ENCODE results near the gene SLC49A3.
A peak's percentile ranks its signal among the peaks of the same experiment; 100 is the strongest.

Gene SLC49A3

DNA sequence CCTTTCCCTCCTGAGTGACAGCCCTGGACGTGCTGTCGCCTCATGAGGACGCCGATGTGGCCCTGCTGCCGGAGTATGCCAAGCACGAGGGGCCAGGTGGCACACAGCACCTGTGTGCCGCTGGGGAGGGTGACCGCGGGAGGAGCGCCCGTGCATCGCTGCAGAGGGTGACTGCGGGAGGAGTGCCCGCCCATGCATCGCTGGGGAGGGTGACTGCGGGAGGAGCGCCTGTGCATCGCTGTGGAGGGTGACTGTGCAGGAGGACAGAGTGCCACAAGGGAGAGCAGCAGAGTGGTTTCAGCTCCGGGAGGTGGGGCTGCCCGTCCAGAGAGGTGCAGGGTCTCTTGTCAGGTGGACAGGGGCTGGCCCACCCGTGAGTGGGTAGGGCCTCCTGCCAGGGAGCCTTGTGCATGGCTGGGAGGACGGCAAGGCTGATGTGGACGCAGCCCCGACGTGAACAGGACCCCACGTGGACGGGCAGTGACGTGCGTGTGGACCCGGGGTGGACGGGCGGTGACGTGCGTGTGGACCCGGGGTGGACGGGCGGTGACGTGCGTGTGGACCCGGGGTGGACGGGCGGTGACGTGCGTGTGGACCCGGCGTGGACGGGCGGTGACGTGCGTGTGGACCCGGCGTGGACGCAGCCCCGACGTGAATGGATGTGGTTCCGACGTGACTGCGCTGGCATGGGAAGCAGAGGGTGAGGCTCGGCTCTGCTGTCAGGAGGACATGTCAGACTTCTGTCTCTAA is 31.3 kb upstream of the SLC49A3 start:
- Histone ChIP-seq H3K27ac (ENCODE audit: low read length) (no peak overlapping the region), H3K9me3 (ENCODE audit: control insufficient read depth in 1 of 2, low read length in 2 of 2) (no peaks in the 10 kb centered on the region), H3K4me3 (ENCODE audit: low read depth in 1 of 2, low read length in 2 of 2) (no peak overlapping the region), H3K27me3 (ENCODE audit: low read depth, low read length) (no peaks in the 10 kb centered on the region), H3K36me3 (ENCODE audit: control insufficient read depth in 1 of 2, insufficient read depth in 2 of 2, low read length in 2 of 2) (peaks cover 0 to 8% of the 10 kb centered on the region in 2 donors), H3K4me1 (ENCODE audit: control insufficient read depth in 1 of 2, insufficient read depth in 2 of 2, low read length in 2 of 2) (peaks cover 0 to 9% of the 10 kb centered on the region in 2 donors)

DNA sequence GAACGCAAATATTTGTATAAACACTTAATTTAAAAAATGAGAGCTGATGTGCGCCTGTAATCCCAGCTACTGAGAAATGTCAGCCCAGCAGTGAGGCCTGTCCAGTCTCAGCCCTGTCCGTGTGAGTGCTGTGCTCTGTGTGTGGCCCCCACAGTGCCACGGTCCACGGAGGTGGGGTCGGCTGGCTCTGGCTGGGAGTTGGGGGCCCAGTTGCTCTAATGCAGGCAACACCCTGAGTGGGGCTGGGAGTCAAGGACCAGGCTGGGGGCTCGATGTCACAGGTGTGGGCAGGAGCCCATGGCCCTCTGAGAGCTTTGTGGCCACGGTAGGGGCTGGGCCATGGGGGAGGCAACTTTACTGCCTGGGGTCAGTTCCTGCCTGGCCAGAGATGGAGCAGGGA is 29.5 kb upstream of the SLC49A3 start:
- H3K9me3 ChIP-seq (ENCODE audit: control insufficient read depth in 1 of 2, low read length in 2 of 2) = no peaks in the 10 kb centered on the region
- H3K27me3 ChIP-seq (ENCODE audit: low read depth, low read length) = no peaks in the 10 kb centered on the region
- no peak overlapping the region for H3K4me3 ChIP-seq (ENCODE audit: low read depth in 1 of 2, low read length in 2 of 2)
- no peak overlapping the region for H3K27ac ChIP-seq (ENCODE audit: low read length)
- H3K4me1 ChIP-seq (ENCODE audit: control insufficient read depth in 1 of 2, insufficient read depth in 2 of 2, low read length in 2 of 2) = peaks cover 0 to 9% of the 10 kb centered on the region in 2 donors
- H3K36me3 ChIP-seq (ENCODE audit: control insufficient read depth in 1 of 2, insufficient read depth in 2 of 2, low read length in 2 of 2) = peaks cover 0 to 15% of the 10 kb centered on the region in 2 donors

DNA sequence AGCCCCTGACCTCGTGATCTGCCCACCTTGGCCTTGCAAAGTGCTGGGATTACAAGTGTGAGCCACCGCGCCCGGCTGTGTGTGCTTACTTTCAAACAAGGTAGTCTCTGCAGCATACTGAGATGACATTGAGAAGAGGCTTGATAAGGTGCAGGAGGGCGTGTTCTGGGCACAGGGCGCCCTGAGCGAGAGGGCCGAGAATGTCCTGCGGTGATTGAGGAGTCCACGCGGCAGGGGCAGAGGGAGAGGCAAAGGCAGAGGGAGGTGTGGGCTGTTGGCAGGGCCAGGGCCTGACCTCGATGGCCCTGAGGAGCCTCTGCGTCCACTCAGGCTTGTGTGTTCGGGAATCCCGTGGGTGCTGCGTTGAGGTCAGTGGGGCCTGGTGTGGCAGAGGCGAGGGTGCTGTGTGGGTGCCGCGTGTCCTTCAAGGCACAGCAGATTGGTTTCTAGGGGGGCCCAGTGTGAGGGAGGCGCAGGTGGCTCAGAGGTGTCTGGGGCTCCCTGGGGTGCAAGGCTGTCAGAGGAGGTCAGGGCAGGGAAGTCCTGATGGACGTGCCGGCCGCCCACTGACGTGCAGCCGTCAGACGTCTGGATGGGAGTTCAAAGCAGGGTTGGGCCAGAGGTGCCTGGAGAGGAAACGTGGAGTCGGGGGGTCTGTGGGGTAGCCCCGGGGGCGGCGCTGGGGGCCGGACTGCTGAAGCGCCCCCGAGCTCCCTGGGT is 28.8 kb upstream of the SLC49A3 start:
- Histone ChIP-seq H3K4me3 (ENCODE audit: low read depth in 1 of 2, low read length in 2 of 2) (no peak overlapping the region), H3K4me1 (ENCODE audit: control insufficient read depth in 1 of 2, insufficient read depth in 2 of 2, low read length in 2 of 2) (peaks cover 0 to 9% of the 10 kb centered on the region in 2 donors), H3K9me3 (ENCODE audit: control insufficient read depth in 1 of 2, low read length in 2 of 2) (no peaks in the 10 kb centered on the region), H3K36me3 (ENCODE audit: control insufficient read depth in 1 of 2, insufficient read depth in 2 of 2, low read length in 2 of 2) (peaks cover 0 to 9% of the 10 kb centered on the region in 2 donors), H3K27ac (ENCODE audit: low read length) (no peak overlapping the region), H3K27me3 (ENCODE audit: low read depth, low read length) (no peaks in the 10 kb centered on the region)

DNA sequence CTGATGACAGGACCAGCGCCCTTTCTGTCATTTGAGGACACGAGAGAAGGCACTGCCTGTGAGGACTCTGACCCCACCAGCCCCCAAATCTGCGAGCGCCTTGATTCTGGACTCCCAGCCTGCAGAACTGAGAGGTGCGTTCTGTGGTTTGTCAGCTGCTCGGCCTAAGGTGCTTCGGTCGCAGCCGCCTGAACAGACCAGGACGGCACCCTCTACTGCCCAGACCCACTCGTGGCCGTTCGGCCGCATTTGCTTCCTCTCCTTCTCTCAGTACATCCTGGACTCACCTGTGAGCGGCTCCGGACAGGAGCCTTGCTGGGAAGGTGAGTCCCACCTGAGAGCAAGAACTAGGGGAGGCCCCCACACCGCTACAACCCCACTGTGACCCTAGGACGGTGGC is 25.1 kb upstream of the SLC49A3 start:
- peaks cover 0 to under 1% of the 10 kb centered on the region in 2 donors for H3K4me1 ChIP-seq (ENCODE audit: control insufficient read depth in 1 of 2, insufficient read depth in 2 of 2, low read length in 2 of 2)
- H3K4me3 ChIP-seq (ENCODE audit: low read depth in 1 of 2, low read length in 2 of 2) = no peak overlapping the region

DNA sequence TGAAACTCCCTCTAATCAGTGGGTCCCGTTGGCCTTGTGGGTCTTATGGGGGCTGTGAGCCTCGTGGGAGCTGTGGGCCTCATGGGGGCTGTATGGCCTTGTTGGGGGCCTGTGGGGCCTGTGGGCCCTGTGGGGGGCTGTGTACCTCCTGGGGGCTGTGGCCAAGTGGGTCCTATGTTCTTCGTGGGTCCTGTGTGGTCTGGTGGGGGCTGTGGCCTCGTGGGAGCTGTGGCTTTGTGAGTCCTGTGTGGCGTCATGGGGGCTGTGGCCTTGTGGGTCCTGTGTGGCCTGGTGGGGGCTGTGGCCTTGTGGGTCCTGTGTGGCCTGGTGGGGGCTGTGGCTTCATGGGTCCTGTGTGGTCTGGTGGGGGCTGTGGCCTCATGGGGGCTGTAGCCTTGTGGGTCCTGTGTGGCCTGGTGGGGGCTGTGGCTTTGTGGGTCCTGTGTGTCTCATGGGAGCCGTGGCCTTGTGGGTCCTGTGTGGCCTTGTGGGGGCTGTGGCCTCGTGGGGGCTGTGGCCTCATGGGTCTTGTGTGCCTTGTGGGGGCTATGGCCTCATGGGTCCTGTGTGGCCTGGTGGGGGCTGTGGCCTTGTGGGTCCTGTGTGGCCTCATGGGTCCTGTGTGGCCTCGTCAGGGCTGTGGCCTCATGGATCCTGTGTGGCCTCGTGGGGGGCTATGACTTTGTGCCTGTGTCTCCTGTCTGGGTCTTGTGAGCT is 24.1 kb upstream of the SLC49A3 start:
- H3K4me1 ChIP-seq (ENCODE audit: control insufficient read depth in 1 of 2, insufficient read depth in 2 of 2, low read length in 2 of 2) = peaks cover 6 to 10% of the 10 kb centered on the region in 2 donors
- no peak overlapping the region for H3K27ac ChIP-seq (ENCODE audit: low read length)
- no peaks in the 10 kb centered on the region for H3K9me3 ChIP-seq (ENCODE audit: control insufficient read depth in 1 of 2, low read length in 2 of 2)

More for the DNA sequence above, 25.1 kb upstream of the SLC49A3 start:
- Histone ChIP-seq H3K9me3 (ENCODE audit: control insufficient read depth in 1 of 2, low read length in 2 of 2) (no peaks in the 10 kb centered on the region), H3K27me3 (ENCODE audit: low read depth, low read length) (no peaks in the 10 kb centered on the region), H3K36me3 (ENCODE audit: control insufficient read depth in 1 of 2, insufficient read depth in 2 of 2, low read length in 2 of 2) (peaks cover 0 to 7% of the 10 kb centered on the region in 2 donors), H3K27ac (ENCODE audit: low read length) (no peak overlapping the region)

DNA sequence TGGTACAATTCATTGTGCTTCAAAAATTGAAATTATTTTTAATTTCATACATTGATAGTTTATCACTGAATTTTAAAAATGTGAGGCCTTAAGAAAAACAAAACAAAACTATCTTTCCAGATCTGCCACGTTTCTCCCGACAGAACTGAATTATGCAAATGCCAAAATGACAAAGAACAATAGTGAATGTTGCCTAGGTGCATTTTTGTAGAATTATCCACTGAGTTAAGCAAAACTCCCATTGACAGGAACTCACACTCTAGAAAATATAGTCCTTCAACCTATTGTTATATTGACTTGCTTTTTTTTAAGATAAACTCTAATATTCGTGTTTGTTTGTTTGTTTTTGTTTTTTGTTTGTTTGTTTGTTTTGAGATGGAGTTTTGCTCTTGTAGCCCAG is 23.1 kb upstream of the SLC49A3 start:
- Histone ChIP-seq H3K4me1 (ENCODE audit: control insufficient read depth in 1 of 2, insufficient read depth in 2 of 2, low read length in 2 of 2) (peaks cover 9 to 20% of the 10 kb centered on the region in 2 donors), H3K27me3 (ENCODE audit: low read depth, low read length) (no peaks in the 10 kb centered on the region), H3K4me3 (ENCODE audit: low read depth in 1 of 2, low read length in 2 of 2) (no peak overlapping the region), H3K9me3 (ENCODE audit: control insufficient read depth in 1 of 2, low read length in 2 of 2) (no peaks in the 10 kb centered on the region), H3K27ac (ENCODE audit: low read length) (no peak overlapping the region), H3K36me3 (ENCODE audit: control insufficient read depth in 1 of 2, insufficient read depth in 2 of 2, low read length in 2 of 2) (peaks cover 0 to 7% of the 10 kb centered on the region in 2 donors)

More for the DNA sequence above, 24.1 kb upstream of the SLC49A3 start:
- no peak overlapping the region for H3K4me3 ChIP-seq (ENCODE audit: low read depth in 1 of 2, low read length in 2 of 2)
- H3K27me3 ChIP-seq (ENCODE audit: low read depth, low read length) = no peaks in the 10 kb centered on the region
- peaks cover 0 to 7% of the 10 kb centered on the region in 2 donors for H3K36me3 ChIP-seq (ENCODE audit: control insufficient read depth in 1 of 2, insufficient read depth in 2 of 2, low read length in 2 of 2)

DNA sequence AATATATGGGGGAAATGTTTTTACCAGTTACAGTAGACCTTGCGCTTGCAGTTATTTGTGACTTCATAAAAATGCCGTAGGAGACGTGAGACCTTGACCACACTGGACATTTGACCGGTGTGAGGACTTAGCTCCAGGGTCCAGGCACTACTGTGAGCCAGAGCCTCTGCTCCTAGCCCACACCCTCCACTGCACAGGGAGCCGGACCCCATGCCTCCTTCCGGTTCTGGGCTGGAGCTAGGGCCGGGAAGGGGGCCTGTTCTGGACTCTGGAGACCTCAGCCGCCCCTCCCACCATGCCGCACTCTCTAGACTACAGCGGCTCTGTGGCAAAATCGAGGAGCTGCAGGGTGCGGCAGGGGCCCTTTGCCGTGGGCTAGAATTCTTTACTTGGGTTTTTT is 22.0 kb upstream of the SLC49A3 start:
- Histone ChIP-seq H3K36me3 (ENCODE audit: control insufficient read depth in 1 of 2, insufficient read depth in 2 of 2, low read length in 2 of 2) (peaks cover 0 to 7% of the 10 kb centered on the region in 2 donors), H3K4me1 (ENCODE audit: control insufficient read depth in 1 of 2, insufficient read depth in 2 of 2, low read length in 2 of 2) (peaks cover 12 to 25% of the 10 kb centered on the region in 2 donors), H3K27me3 (ENCODE audit: low read depth, low read length) (no peaks in the 10 kb centered on the region), H3K27ac (ENCODE audit: low read length) (no peak overlapping the region), H3K4me3 (ENCODE audit: low read depth in 1 of 2, low read length in 2 of 2) (no peak overlapping the region), H3K9me3 (ENCODE audit: control insufficient read depth in 1 of 2, low read length in 2 of 2) (no peaks in the 10 kb centered on the region)

DNA sequence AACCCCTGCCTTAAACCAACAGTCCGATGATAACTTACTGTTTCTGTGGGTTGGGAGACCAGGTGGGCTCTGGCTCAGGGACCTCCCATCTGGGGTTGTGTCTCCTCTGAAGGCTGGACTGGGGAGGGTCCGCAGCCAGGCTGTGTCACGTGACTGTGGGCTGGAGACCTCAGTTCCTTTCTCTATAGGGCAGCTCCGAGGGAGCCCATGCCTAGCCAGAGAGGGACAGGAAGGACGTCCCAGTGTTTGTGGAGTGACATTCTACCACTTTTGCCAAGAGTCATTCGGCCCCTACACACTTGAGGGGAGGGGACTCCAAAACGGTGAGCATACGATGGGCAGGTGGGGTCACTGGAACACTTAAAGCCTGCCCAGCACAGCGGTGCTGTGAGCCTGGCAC is 21.2 kb upstream of the SLC49A3 start:
- H3K27me3 ChIP-seq (ENCODE audit: low read depth, low read length) = no peaks in the 10 kb centered on the region
- no peak overlapping the region for H3K27ac ChIP-seq (ENCODE audit: low read length)
- peaks cover 0 to 7% of the 10 kb centered on the region in 2 donors for H3K36me3 ChIP-seq (ENCODE audit: control insufficient read depth in 1 of 2, insufficient read depth in 2 of 2, low read length in 2 of 2)
- no peak overlapping the region for H3K4me3 ChIP-seq (ENCODE audit: low read depth in 1 of 2, low read length in 2 of 2)
- H3K9me3 ChIP-seq (ENCODE audit: control insufficient read depth in 1 of 2, low read length in 2 of 2) = no peaks in the 10 kb centered on the region
- peaks cover 13 to 25% of the 10 kb centered on the region in 2 donors for H3K4me1 ChIP-seq (ENCODE audit: control insufficient read depth in 1 of 2, insufficient read depth in 2 of 2, low read length in 2 of 2)

DNA sequence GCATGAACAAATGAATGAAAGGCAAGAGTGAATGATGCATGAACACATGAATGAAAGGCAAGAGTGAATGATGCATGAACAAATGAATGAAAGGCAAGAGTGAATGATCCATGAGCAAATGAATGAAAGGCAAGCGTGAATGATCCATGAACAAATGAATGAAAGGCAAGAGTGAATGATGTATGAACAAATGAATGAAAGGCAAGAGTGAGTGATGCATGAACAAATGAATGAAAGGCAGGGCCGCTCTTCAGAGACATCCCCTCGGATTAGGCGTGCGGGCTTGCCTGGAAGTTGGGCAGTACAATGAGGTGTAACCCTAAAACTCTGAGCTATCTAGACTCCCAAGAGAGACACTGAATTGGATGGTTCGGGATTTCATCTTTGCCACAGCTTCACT is 20.4 kb upstream of the SLC49A3 start:
- no peak overlapping the region for H3K4me3 ChIP-seq (ENCODE audit: low read depth in 1 of 2, low read length in 2 of 2)
- H3K9me3 ChIP-seq (ENCODE audit: control insufficient read depth in 1 of 2, low read length in 2 of 2) = no peaks in the 10 kb centered on the region
- peaks cover 0 to 5% of the 10 kb centered on the region in 2 donors for H3K36me3 ChIP-seq (ENCODE audit: control insufficient read depth in 1 of 2, insufficient read depth in 2 of 2, low read length in 2 of 2)
- peaks cover 15 to 25% of the 10 kb centered on the region in 2 donors for H3K4me1 ChIP-seq (ENCODE audit: control insufficient read depth in 1 of 2, insufficient read depth in 2 of 2, low read length in 2 of 2)
- no peak overlapping the region for H3K27ac ChIP-seq (ENCODE audit: low read length)
- H3K27me3 ChIP-seq (ENCODE audit: low read depth, low read length) = no peaks in the 10 kb centered on the region

DNA sequence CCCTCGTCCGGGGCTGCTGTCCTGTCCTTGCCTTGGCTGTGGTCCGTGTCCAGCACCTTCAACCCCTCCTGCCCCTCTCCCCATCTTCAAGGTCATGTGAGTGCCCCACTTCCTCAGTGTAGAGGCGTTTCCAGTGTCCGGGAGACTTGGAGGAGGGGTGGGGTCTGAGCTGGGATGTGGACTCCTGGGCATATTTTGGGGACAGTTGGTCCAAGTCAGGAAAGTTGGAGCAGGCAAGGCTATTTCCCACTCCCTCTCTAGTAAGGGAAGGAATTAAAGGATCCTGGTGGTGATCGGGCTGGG is 19.6 kb upstream of the SLC49A3 start:
- Histone ChIP-seq H3K27ac (ENCODE audit: low read length) (no peak overlapping the region), H3K36me3 (ENCODE audit: control insufficient read depth in 1 of 2, insufficient read depth in 2 of 2, low read length in 2 of 2) (no peaks in the 10 kb centered on the region), H3K4me3 (ENCODE audit: low read depth in 1 of 2, low read length in 2 of 2) (peak overlapping the region in 1 of 2 donors; percentile 0), H3K4me1 (ENCODE audit: control insufficient read depth in 1 of 2, insufficient read depth in 2 of 2, low read length in 2 of 2) (peaks cover 15 to 25% of the 10 kb centered on the region in 2 donors), H3K9me3 (ENCODE audit: control insufficient read depth in 1 of 2, low read length in 2 of 2) (no peaks in the 10 kb centered on the region), H3K27me3 (ENCODE audit: low read depth, low read length) (no peaks in the 10 kb centered on the region)

DNA sequence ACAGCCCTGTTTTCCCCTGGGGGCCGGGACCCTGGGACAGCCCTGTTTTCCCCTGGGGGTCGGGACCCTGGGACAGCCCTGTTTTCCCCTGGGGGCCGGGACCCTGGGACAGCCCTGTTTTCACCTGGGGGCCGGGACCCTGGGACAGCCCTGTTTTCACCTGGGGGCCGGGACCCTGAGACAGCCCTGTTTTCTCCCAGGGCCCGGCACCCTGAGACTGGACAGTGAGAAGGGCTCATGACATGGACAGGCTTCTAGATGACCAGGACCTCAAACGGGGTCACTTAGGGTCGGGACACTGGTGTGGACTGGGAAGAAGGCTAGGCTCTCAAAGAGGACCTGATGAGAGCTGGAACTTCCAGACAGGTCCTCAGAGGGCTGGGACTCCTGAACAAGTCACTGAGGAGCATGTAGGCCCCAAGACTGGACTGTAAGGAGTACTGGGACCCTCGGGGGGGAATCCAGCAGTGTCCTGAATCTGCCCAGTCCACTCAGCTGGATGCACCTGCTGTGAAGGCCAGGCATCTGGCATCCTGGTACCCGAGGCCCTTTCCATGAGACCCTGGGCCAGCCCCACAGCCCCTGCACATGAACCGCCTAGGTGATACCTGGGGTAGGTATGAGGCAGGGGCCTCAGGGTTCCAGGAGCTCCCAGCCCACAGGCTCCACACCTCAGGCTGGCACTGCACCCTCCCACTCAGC is 19.1 kb upstream of the SLC49A3 start:
- no peak overlapping the region for H3K27ac ChIP-seq (ENCODE audit: low read length)
- H3K36me3 ChIP-seq (ENCODE audit: control insufficient read depth in 1 of 2, insufficient read depth in 2 of 2, low read length in 2 of 2) = no peaks in the 10 kb centered on the region
- peak overlapping the region in 1 of 2 donors; percentile 0 for H3K4me3 ChIP-seq (ENCODE audit: low read depth in 1 of 2, low read length in 2 of 2)
- peaks cover 15 to 25% of the 10 kb centered on the region in 2 donors for H3K4me1 ChIP-seq (ENCODE audit: control insufficient read depth in 1 of 2, insufficient read depth in 2 of 2, low read length in 2 of 2)
- no peaks in the 10 kb centered on the region for H3K9me3 ChIP-seq (ENCODE audit: control insufficient read depth in 1 of 2, low read length in 2 of 2)
- H3K27me3 ChIP-seq (ENCODE audit: low read depth, low read length) = no peaks in the 10 kb centered on the region
